Activated gamma-delta T cell treated with Interleukin-2 at 50 U/mL for 16 hours (primary cell): ENCODE results near the gene ZSWIM3.
"Not testable (repeated sequence)": the region's sequence is repeated elsewhere in the genome, so short reads cannot be mapped to it uniquely, and the experiment has no call there.

Experiments used
- DNase-seq: peaks from one replicate; pipeline ENCODE4 v3.0.0-alpha.2; 2020

The ZSWIM3 gene

GRCh38 chr20:45890985-45891983, 33.9 kb downstream of the ZSWIM3 start, which contains the start of the genes CTSA and NEURL2:
Gene CTSA (plus strand): TSS chr20:45891335. CDS start chr20:45891569, 234 bp downstream.
Gene NEURL2 (minus strand): TSS chr20:45891208. CDS start chr20:45890991, 217 bp downstream.
- peak; percentile 78 for DNase-seq

GRCh38 chr20:45892049-45892825, 34.8 kb downstream of the ZSWIM3 start:
- no peak for DNase-seq

- peak; percentile 50 for DNase-seq
Observed at GRCh38 chr20:45892828-45893500, 35.5 kb downstream of the ZSWIM3 start.

GRCh38 chr20:45893831-45894230, 36.4 kb downstream of the ZSWIM3 start:
- DNase-seq = no peak

- no peak for DNase-seq
Observed at GRCh38 chr20:45894797-45895196, 37.4 kb downstream of the ZSWIM3 start.

- no peak for DNase-seq
Observed at GRCh38 chr20:45896641-45897161, 39.3 kb downstream of the ZSWIM3 start.

- no peak for DNase-seq
Observed at GRCh38 chr20:45897289-45897688, 39.9 kb downstream of the ZSWIM3 start.

- DNase-seq = no peak
Observed at GRCh38 chr20:45897692-45898091, 40.3 kb downstream of the ZSWIM3 start.

GRCh38 chr20:45898285-45898684, 40.9 kb downstream of the ZSWIM3 start:
- DNase-seq = no peak

- no peak for DNase-seq
Observed at GRCh38 chr20:45899046-45899835, 41.8 kb downstream of the ZSWIM3 start.

GRCh38 chr20:45901332-45901731, 43.9 kb downstream of the ZSWIM3 start:
- not testable (repeated sequence) for DNase-seq

GRCh38 chr20:45902199-45902701, 44.8 kb downstream of the ZSWIM3 start:
- no peak for DNase-seq

- DNase-seq = no peak
Observed at GRCh38 chr20:45904583-45905504, 47.4 kb downstream of the ZSWIM3 start.

GRCh38 chr20:45905505-45906079, 48.2 kb downstream of the ZSWIM3 start:
- no peak for DNase-seq

GRCh38 chr20:45907219-45907948, 50.0 kb downstream of the ZSWIM3 start:
- DNase-seq = no peak

- DNase-seq = no peak
Observed at GRCh38 chr20:45908084-45908483, 50.7 kb downstream of the ZSWIM3 start.

- no peak for DNase-seq
Observed at GRCh38 chr20:45909336-45909808, 52.0 kb downstream of the ZSWIM3 start.

GRCh38 chr20:45909817-45910669, 52.6 kb downstream of the ZSWIM3 start:
- no peak for DNase-seq
